ENCODE measurements around the gene UHRF1.

UHRF1 gene

DNA sequence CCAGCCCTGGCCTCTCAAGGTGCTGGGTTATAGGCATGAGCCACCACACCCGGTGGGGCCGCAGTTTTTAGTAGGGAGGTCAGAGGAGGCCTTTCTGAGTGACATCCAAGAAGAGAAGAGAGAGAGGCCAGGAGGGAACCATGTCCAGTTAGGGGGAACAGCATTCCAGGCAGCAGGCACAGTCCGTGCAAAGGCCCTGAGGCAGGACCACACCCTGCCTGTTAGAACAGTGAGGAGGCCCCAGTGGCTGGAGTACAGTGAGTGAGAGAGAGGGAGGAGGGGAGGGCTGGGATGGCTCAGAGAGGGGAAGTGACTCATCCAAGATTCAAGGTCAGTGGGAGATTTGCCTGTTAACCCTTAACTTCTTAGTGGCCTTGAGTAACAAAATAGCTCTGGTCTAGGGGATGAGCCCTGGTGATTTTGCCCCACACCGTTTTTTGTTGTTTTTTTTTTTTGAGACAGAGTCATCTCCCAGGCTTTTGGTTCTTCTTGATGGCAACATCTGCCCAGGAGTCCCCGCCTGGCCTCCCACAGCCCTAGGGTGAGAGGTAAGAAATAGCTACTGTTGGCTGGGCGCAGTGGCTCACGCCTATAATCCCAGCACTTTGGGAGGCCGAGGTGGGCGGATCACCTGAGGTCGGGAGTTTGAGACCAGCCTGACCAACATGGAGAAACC lies 39.1 kb upstream of the UHRF1 start:
- TF ChIP-seq CTCF (IDR thresholded peaks at IDR 0.05): no peak

DNA sequence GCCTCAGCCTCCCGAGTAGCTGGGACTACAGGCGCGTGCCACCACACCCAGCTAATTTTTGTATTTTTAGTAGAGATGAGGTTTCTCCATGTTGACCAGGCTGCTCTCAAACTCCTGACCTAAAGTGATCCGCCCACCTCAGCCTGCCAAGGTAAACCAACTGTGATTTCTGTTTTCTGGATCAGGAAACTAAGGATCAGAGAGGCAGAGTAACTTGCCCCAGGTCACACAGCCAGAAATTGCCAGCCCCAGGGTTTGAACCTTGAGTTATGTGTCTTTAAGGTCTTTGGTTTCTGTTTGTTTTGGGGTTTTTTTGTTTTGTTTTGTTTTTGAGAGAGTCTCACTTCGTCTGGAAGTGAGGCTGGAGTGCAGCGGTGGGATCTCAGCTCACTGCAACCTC lies 37.6 kb upstream of the UHRF1 start:
- no peak for TF ChIP-seq CTCF (IDR thresholded peaks at IDR 0.05)

GRCh38 chr19:4873930-4874329 lies 35.4 kb upstream of the UHRF1 start:
- no peak for TF ChIP-seq CTCF (IDR thresholded peaks at IDR 0.05)

- no peak for TF ChIP-seq CTCF (IDR thresholded peaks at IDR 0.05)
Measured at GRCh38 chr19:4877753-4878490, 31.4 kb upstream of the UHRF1 start.

- TF ChIP-seq CTCF (IDR thresholded peaks at IDR 0.05): no peak
Measured at GRCh38 chr19:4878491-4878968, 30.8 kb upstream of the UHRF1 start.

GRCh38 chr19:4879041-4879440 lies 30.3 kb upstream of the UHRF1 start:
- no peak for TF ChIP-seq CTCF (IDR thresholded peaks at IDR 0.05)

DNA sequence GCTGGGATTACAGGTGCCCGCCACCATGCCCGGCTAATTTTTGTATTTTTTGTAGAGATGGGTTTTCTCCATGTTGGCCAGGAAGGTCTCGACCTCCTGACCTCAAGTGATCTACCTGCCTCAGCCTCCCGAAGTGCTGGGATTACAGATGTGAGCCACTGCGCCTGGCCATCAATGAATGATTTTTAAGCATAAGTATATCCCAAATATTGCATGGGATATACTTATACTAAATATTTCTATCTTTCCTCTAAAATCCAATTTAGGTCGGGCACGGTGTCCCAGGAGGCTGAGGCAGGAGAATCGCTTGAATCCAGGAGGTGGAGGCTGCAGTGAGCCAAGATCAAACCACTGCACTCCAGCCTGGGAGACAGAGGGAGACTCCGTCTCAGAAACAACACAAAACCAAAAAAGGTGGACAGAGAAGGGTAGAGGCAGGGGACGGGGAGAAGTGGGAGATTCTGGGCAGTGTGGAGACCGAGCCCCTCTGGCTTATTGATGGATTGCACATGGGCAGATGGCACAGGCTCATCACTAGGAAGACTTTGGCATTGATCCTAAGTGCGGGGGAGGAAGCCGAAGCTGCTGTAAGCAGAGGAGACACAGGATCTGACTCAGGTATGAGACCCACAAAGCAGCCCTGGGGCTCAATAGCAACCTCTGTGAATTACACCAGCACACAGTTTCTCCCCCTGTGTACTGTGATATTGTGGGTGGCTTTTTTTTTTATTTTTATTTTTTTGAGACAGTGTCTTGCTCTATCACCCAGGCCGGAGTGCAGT lies 20.1 kb upstream of the UHRF1 start:
- no peak for TF ChIP-seq CTCF (IDR thresholded peaks at IDR 0.05)
